RKO (cell line): ENCODE data around the gene PHF12.
"Not testable (repeated sequence)": the region's sequence is repeated elsewhere in the genome, so short reads cannot be mapped to it uniquely, and the experiment has no call there.

Source experiments
- DNase-seq: peaks from one replicate; pipeline ENCODE4 v3.0.0-alpha.2; 2016; ENCODE audit warnings: low spot score

PHF12 gene

GRCh38 chr17:28901866-28902818, 49.2 kb downstream of the PHF12 start:
- DNase-seq: peak; percentile 62

GRCh38 chr17:28900986-28901726, 50.2 kb downstream of the PHF12 start:
- DNase-seq: peak; percentile 43

GRCh38 chr17:28899212-28899815, 52.0 kb downstream of the PHF12 start:
- no peak for DNase-seq

GRCh38 chr17:28898527-28898955, 52.8 kb downstream of the PHF12 start:
- DNase-seq: no peak

- peak; percentile 57 for DNase-seq
Observed at GRCh38 chr17:28897769-28898526, 53.4 kb downstream of the PHF12 start.

- peak; percentile 48 for DNase-seq
Observed at GRCh38 chr17:28896884-28897768, 54.2 kb downstream of the PHF12 start, which contains the start of gene FLOT2. TSS of gene FLOT2 (minus strand) at chr17:28897733. CDS start at chr17:28897574, 159 bp downstream.

- peak; percentile 23 for DNase-seq
Observed at GRCh38 chr17:28896491-28896883, 54.8 kb downstream of the PHF12 start.

- DNase-seq: no peak
Observed at GRCh38 chr17:28895794-28896447, 55.4 kb downstream of the PHF12 start.

- DNase-seq: not testable (repeated sequence)
Observed at GRCh38 chr17:28893248-28894183, 57.8 kb downstream of the PHF12 start.

- no peak for DNase-seq
Observed at GRCh38 chr17:28892024-28892423, 59.3 kb downstream of the PHF12 start.

- no peak for DNase-seq
Observed at GRCh38 chr17:28891201-28891600, 60.1 kb downstream of the PHF12 start.

GRCh38 chr17:28889996-28890395, 61.3 kb downstream of the PHF12 start:
- no peak for DNase-seq

- no peak for DNase-seq
Observed at GRCh38 chr17:28888832-28889231, 62.5 kb downstream of the PHF12 start.

GRCh38 chr17:28887871-28888471, 63.3 kb downstream of the PHF12 start:
- no peak for DNase-seq

- no peak for DNase-seq
Observed at GRCh38 chr17:28885951-28886350, 65.4 kb downstream of the PHF12 start.

- DNase-seq: no peak
Observed at GRCh38 chr17:28885363-28885762, 66.0 kb downstream of the PHF12 start.

GRCh38 chr17:28883967-28884702, 67.2 kb downstream of the PHF12 start:
- DNase-seq: no peak
